ENCODE results near the gene ATXN1. TPM values are rescaled to one million over a fixed set of nuclear protein-coding genes. Genes with fewer than 3 reads are reported as not detected.
"Not testable (repeated sequence)": the region's sequence is repeated elsewhere in the genome, so short reads cannot be mapped to it uniquely, and the experiment has no call there.

The ATXN1 gene
- total RNA-seq, 2 donors from 2014 or later = 63.1 to 72.2 TPM

- no peak for DNase-seq (ENCODE audit: low spot score)
- intact Hi-C loops (cut with DNase I) = no loop called here
Observed at GRCh38 chr6:16785496-16785895, 24.2 kb upstream of the ATXN1 start.

DNA sequence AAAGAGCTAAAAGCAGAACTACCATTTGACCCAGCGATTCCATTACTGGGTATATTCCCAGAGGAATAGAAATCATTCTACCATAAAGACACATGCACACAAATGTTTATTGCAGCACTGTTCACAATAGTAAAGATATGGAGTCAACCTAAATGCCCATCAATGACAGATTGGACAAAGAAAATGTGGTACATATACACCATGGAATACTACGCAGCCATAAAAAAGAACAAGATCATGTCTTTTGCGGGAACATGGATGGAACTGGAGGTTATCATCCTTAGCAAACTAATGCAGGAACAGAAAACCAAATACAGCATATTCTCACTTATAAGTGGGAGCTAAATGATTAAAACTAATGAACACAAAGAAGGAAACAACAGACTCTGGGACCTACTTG lies 23.7 kb upstream of the ATXN1 start:
- DNase-seq (ENCODE audit: low spot score); intact Hi-C loops (cut with DNase I): not testable (repeated sequence)

DNA sequence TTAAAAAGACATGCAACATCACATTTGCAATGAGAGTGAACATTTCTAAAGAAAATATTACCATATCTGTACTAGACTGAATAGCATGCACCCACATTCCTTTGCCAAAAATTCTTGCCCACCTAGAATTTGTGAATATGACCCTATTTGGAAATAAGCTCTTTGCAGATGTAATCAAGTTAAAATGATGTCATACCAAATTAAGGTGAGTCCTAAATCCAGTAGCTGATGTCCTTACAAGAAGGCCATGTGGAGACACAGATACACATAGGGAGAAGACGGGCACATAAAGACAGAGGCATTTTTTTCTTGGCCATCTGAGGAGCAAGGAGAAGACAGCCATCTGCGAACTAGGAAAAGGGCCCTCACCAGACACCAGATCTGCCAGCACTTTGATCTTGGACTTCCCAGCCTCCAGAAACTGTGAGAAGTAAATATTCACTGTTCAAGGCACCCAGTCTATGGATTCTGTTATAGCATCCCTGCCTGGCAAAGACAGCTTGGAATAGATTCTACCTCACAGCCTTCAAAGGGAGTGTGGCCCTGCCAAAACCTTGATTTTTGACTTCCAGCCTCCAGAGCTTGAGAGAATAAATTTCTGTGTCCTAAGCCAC lies 22.8 kb upstream of the ATXN1 start:
- DNase-seq (ENCODE audit: low spot score) = no peak
- intact Hi-C loops (cut with DNase I) = no loop called here

DNA sequence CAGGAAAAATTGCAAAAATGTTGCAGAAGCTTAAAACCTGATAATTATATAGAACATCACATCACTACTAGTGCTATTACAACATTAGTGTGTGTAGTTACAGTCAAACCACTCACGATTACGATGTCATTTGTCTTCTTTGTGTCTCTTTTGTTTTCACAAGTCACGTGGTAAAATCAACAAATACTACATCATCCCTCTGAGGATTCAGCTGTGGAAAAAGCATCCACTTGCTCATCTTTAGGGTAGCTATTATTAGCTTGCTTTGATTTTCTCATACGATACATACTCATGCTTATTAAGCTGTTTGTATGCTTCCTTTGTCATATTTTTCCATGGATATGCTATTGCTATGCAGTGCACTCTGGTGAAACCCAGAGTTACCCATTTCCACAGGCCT lies 22.2 kb upstream of the ATXN1 start:
- intact Hi-C loops (cut with DNase I) = no loop called here
- no peak for DNase-seq (ENCODE audit: low spot score)

GRCh38 chr6:16782278-16782677 lies 21.0 kb upstream of the ATXN1 start:
- intact Hi-C loops (cut with DNase I) = no loop called here
- DNase-seq (ENCODE audit: low spot score) = no peak

DNA sequence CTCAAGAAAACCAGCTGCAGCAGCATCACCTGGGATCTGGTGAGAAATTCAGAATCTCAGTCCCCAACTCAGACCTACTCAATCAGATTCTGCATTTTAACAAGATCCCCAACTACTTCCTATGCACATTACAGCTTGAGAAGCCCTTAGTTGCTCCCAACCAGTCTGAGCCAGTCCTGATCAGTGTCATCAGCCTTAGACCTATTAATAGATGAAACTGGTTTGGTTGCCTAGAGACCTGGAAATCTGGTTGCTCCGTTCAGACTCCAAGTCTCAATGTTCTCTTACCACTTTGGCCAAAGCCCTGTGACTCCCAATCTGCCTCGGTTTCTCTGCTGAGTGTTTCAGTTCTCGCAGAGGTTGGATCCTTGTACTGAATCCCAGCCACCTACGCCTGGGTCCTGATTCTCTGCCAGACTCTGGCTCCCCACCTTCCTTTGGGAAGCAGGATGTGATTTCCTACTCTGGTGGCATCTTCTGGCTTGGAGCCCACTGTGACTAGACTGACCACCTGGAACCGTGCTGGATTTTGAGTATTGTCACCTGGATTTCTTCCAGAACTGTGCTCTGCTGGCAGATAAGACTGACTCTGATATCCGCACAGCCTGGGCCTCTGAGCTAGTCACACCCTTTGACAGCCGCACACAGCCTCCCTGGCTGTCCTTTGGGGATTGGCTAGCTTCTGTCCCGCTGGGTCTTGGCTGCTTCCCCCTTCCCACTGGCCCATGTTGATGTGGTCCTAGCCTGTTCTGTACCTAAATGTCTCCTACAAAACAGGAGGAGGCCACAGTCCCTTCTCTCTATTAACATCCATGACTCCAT lies 20.3 kb upstream of the ATXN1 start:
- DNase-seq (ENCODE audit: low spot score) = no peak
- intact Hi-C loops (cut with DNase I) = no loop called here

DNA sequence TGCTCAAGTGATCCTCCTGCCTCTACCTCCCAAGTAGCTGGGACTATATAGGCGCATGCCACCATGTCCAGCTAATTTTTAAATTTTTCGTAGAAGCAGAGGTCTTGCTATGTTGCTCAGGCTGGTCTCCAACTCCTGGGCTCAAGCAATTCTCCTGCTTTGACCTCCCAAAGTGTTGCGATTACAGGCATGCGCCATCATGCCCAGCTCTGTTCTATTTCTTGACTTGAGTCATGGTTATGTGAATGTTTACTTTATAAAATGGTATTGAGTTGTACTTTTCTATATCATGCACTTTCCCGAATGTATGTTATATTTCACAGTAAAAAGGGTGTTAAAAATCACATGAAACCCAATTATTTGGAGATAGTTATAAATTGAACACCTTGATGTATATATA lies 17.3 kb upstream of the ATXN1 start:
- intact Hi-C loops (cut with DNase I) = loop anchor here in 1 of 2 donors (10.0 kb wide), 1 partner anchor 186 kb away; no protein-coding TSS in a partner anchor
- DNase-seq (ENCODE audit: low spot score) = no peak

DNA sequence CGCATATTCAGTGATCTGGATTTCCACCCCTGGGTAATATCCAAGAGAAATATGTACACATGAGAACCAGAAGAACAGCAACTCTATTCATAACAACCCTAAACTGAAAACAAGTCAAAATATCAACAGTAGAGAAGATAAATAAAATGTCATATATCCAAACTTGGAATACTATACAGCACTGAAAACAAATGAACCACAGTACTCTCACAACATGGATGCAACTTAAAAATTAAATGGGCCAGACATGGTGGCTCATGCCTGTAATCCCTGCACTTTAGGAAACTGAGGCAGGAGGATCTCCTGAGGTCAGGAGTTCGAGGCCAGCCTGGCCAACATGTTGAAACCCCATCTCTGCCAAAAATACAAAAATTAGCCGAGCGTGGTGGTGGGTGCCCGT lies 16.5 kb upstream of the ATXN1 start:
- intact Hi-C loops (cut with DNase I) = loop anchor here in 1 of 2 donors (10.0 kb wide), 1 partner anchor 187 kb away; no protein-coding TSS in a partner anchor
- no peak for DNase-seq (ENCODE audit: low spot score)

GRCh38 chr6:16776394-16777017 lies 15.2 kb upstream of the ATXN1 start:
- no peak for DNase-seq (ENCODE audit: low spot score)
- intact Hi-C loops (cut with DNase I) = loop anchor here in 1 of 2 donors (10.0 kb wide), 1 partner anchor 188 kb away; no protein-coding TSS in a partner anchor

DNA sequence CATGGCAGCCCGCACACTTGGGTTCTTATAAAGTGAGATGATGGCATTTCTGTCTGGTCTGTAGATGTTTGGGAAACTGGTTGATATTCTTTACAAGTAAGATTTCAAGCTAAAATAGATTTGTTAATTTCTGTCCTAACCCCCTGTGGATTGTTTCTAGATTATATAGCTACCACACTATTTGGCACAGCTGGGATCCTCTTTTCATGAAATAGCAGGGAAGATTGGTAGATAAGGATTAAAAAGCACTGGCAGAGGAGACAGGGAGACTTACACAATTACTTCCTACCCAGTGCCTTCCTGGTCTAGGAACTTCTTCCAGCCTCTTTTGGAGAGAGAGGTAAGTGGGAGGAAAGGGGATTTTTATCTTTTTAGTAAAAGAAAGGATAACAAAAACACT lies 13.2 kb upstream of the ATXN1 start:
- DNase-seq (ENCODE audit: low spot score) = no peak
- intact Hi-C loops (cut with DNase I) = loop anchor here in 1 of 2 donors (10.0 kb wide), 1 partner anchor 190 kb away; no protein-coding TSS in a partner anchor

GRCh38 chr6:16773362-16773761 lies 12.1 kb upstream of the ATXN1 start:
- DNase-seq (ENCODE audit: low spot score) = no peak
- intact Hi-C loops (cut with DNase I) = loop anchor here in 1 of 2 donors (10.0 kb wide), 1 partner anchor 191 kb away; no protein-coding TSS in a partner anchor

- DNase-seq (ENCODE audit: low spot score) = peak; percentile 93
- intact Hi-C loops (cut with DNase I) = loop anchor here in 1 of 2 donors (10.0 kb wide), 1 partner anchor 194 kb away; no protein-coding TSS in a partner anchor
Observed at GRCh38 chr6:16770701-16771569, 9.7 kb upstream of the ATXN1 start.

GRCh38 chr6:16769986-16770376 lies 8.7 kb upstream of the ATXN1 start:
- intact Hi-C loops (cut with DNase I) = loop anchor here (10.0 kb wide), 4 partner anchors 195 to 315 kb away; no protein-coding TSS in a partner anchor
- no peak for DNase-seq (ENCODE audit: low spot score)

DNA sequence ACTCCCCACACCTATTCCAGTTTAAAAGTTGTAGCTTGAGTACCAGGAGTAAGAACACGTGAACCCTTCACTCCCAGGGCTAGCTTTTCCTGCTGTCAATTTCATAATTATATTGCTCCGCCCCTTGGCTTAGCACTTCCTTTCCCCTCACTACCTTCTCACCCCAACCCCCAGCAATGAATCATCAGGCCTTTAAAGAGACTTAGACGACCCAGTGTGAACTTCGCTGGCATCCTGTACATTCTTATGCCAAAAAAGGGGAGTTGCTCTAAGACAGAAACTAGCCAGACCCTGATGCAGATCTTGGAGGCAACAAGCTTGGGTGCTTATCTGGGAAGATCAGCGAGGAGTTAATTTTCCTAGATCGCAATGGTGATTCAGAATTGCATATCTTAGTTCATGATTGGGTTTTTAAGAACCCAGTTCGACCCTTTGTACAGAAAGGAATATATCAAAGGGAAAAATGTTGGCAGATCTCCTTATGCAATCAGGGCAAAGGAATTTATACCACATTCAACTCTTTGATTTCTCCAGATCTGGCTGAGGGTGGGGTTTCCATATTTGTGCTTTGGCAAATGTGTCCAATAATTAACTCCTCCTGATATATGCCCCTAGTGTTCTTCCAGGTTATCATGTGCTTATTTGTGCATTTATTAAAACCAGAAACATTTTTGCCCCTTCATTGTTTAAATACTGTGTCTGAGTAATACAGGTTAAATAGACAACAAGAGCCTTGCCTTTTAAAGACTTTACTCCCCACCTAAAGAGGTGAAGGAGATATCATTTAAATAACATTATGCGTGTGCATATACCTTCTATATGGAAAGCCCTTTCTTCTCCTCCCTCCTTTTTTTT lies 8.1 kb upstream of the ATXN1 start:
- no peak for DNase-seq (ENCODE audit: low spot score)
- intact Hi-C loops (cut with DNase I) = loop anchor here (10.0 kb wide), 4 partner anchors 195 to 315 kb away; no protein-coding TSS in a partner anchor

DNA sequence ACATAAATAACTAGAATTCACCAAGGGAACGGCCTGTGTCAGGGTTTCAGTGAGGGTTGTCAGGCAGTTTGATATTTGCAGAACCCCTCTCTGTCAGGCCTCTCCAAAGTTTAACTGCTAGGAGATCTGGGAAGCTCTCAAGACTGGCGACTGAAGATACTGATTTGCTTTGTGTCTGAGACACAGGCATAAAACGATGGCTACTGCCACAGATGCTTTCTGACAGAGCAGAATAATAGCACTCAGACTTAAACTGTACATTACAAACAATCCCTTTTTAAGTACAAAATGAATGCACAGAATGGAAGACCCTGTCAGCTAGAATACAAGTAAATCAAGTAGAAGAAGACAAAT lies 7.2 kb upstream of the ATXN1 start:
- no peak for DNase-seq (ENCODE audit: low spot score)
- intact Hi-C loops (cut with DNase I) = loop anchor here (10.0 kb wide), 4 partner anchors 196 to 316 kb away; no protein-coding TSS in a partner anchor

- intact Hi-C loops (cut with DNase I) = loop anchor here (10.0 kb wide), 4 partner anchors 197 to 317 kb away; no protein-coding TSS in a partner anchor
- DNase-seq (ENCODE audit: low spot score) = no peak
Observed at GRCh38 chr6:16767765-16768476, 6.7 kb upstream of the ATXN1 start.

Measured in posterior vena cava (tissue), 2 donors.